Measurements from ENCODE around the gene UGT2A3. TPM values are rescaled to one million over a fixed set of nuclear protein-coding genes. Genes with fewer than 3 reads are reported as not detected.

The UGT2A3 gene
- total and polyA plus RNA-seq, 5 experiments from 2014 or later = not detected

DNA sequence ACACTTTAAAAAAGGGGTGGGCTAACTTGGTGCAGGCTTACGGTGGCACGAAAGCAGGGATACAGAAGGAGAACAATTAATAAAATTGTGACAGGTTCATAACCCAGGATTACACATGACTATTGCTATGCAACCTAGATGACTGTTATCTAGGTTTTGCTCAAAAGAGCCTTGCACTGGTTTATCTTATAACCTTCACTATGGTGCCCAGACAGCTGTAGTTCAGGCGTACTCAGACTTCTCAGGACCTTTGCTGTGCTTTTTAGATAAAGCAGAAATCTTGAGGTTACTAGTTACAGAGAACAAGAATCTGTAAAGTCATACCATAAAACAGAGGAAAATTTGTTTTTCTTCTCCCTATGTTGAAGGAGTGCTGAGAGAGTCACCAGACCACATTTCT is 44.4 kb downstream of the UGT2A3 start:
- H3K27ac Mint-ChIP-seq = no peak overlapping the region
- H3K27me3 Mint-ChIP-seq = peaks cover 0 to 17% (median 3%) of the 10 kb centered on the region in 5 donors
- no peak for ATAC-seq
- no peak for DNase-seq
- POLR2A ChIA-PET = no interaction called here
- H3K4me3 Mint-ChIP-seq = no peak overlapping the region
- no peaks in the 10 kb centered on the region for H3K36me3 Mint-ChIP-seq
- H3K9me3 Mint-ChIP-seq = peaks cover 0 to 3% (median 0%) of the 10 kb centered on the region in 9 donors
- H3K4me1 Mint-ChIP-seq = no peaks in the 10 kb centered on the region

DNA sequence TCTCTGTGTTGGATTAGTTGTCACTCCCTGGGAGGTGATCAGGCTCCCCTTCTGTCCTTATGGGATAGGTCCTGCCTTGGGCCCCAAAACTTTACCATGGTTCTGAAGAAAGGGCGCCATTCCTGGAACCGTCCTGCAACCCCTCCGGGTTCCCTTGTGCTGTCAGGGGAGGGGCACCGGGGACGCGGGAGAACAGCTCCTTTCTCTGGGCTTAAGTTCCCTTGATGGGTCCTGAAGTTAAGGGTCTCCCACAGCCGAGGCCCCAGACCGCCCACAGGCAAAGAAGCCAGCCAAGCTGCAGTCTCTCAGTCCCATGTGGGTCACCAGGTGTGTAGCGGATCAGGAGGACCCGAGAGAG is 44.8 kb downstream of the UGT2A3 start:
- ATAC-seq (no peak), DNase-seq (no peak)

DNA sequence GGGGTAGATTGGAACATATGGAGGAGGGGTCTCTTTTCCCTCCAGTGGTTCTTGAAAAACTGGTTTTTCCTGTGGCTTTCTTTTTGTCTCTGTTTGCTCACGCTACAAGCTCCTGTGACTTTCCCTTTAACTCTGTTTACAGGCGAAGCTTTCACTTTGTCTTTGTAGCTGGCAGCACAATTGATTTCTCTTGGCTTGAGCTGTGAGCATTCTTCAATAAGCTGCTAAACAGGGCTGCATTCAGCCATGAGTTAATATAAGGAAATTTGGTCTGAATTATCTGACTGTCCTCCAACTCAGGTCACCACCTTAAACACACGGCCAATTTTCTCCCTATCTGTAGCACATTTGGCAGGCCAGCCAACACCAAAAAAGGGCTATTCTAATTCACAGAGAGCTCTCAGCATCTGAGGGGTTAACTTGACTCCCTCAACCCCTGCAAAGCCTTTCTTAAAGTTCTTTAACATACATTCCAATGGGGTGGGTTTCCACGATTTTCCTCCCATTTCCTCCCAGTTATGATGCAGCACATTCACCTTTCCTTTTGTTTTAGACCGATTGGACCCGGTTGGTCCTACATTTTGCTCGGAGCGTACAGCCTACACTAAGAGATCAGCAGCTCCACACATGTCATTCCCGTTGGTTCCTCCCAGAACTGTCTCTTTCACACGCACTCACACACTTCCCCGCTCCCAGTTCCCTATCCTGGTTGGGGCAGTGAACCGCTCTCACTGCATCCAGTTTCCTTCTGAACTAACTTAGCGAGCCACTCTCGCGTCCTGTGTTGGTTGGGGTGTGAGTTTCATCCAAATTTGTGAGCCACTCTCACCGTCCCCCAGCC is 45.4 kb downstream of the UGT2A3 start:
- POLR2A ChIA-PET = no interaction called here
- Mint-ChIP-seq H3K4me3 (no peak overlapping the region), H3K27me3 (peaks cover 0 to 17% (median 3%) of the 10 kb centered on the region in 5 donors), H3K9me3 (peaks cover 0 to 3% (median 0%) of the 10 kb centered on the region in 9 donors), H3K36me3 (no peaks in the 10 kb centered on the region), H3K27ac (no peak overlapping the region), H3K4me1 (no peaks in the 10 kb centered on the region)
- ATAC-seq = no peak
- no peak for DNase-seq

More for the DNA sequence above, 44.8 kb downstream of the UGT2A3 start:
- Mint-ChIP-seq H3K27me3 (peaks cover 0 to 17% (median 3%) of the 10 kb centered on the region in 5 donors), H3K9me3 (peaks cover 0 to 3% (median 0%) of the 10 kb centered on the region in 9 donors), H3K4me3 (no peak overlapping the region), H3K36me3 (no peaks in the 10 kb centered on the region), H3K27ac (no peak overlapping the region), H3K4me1 (no peaks in the 10 kb centered on the region)
- POLR2A ChIA-PET = no interaction called here

DNA sequence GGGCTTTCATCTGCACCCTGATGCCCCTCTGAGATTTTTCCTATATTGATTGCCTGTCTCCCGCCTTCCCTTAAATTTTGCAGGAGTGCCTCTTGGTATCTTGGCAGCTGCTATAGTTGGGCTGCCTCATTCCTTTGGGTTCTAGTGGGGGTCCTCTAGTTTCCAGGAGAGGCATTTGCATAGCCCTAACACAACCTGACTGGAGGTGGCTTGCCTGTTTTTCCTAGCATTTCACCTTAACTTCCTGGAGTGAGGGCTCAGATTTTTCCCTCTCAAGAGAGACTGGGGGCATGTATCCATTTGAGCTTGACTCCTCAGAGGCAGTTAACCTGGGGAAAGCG is 46.0 kb downstream of the UGT2A3 start:
- no peak overlapping the region for H3K27ac Mint-ChIP-seq
- H3K9me3 Mint-ChIP-seq = peaks cover 0 to 3% (median 0%) of the 10 kb centered on the region in 9 donors
- no peak for DNase-seq
- H3K4me3 Mint-ChIP-seq = no peak overlapping the region
- no peak for ATAC-seq
- POLR2A ChIA-PET = no interaction called here
- H3K36me3 Mint-ChIP-seq = no peaks in the 10 kb centered on the region
- H3K27me3 Mint-ChIP-seq = peaks cover 0 to 17% (median 3%) of the 10 kb centered on the region in 5 donors
- no peaks in the 10 kb centered on the region for H3K4me1 Mint-ChIP-seq

DNA sequence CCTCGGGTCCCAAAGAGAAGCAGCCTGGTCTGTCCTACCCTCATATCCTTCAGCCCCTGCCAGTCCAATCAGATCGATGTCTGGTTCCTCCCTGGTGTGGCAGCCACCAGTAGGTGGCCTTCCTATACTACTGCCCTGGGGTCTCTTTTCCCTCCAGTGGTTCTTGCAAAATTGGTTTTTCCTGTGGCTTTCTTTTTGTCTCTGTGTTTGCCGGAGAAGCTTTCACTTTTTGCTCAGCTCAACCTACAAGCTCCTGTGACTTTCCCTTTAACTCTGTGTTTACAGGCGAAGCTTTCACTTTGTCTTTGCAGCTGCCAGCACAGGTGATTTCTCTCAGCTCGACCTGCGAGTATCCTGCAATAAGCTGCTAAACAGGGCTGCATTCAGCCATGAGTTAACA is 46.8 kb downstream of the UGT2A3 start:
- no peaks in the 10 kb centered on the region for H3K4me1 Mint-ChIP-seq
- no peak overlapping the region for H3K27ac Mint-ChIP-seq
- POLR2A ChIA-PET = no interaction called here
- no peak for DNase-seq
- H3K9me3 Mint-ChIP-seq = peaks cover 0 to 3% (median 0%) of the 10 kb centered on the region in 9 donors
- H3K36me3 Mint-ChIP-seq = no peaks in the 10 kb centered on the region
- ATAC-seq = no peak
- peaks cover 0 to 17% (median 3%) of the 10 kb centered on the region in 5 donors for H3K27me3 Mint-ChIP-seq
- no peak overlapping the region for H3K4me3 Mint-ChIP-seq

DNA sequence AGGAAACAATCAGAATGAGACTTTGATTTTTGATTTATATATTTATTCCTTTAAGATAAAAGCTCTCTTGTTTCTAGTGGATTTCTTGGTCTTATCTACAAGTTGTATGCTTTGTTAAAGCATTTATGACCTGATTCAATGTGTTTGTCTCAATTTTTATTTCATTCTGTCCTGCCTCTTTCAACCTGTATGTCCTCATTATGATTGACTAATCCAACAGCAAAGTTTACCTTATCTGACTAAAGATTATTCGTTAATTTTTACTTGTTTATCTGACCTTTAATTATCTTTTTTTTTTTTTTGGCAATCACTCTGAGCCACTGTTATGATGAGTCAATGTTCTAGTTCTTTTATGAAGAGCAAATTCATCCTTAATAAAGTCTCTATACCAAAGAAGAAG is 54.9 kb downstream of the UGT2A3 start:
- Mint-ChIP-seq H3K27me3 (no peaks in the 10 kb centered on the region), H3K4me3 (no peak overlapping the region), H3K36me3 (no peaks in the 10 kb centered on the region), H3K9me3 (peaks cover 0 to 5% (median 0%) of the 10 kb centered on the region in 9 donors), H3K27ac (no peak overlapping the region), H3K4me1 (no peaks in the 10 kb centered on the region)
- POLR2A ChIA-PET = no interaction called here
- no peak for DNase-seq
- no peak for ATAC-seq

DNA sequence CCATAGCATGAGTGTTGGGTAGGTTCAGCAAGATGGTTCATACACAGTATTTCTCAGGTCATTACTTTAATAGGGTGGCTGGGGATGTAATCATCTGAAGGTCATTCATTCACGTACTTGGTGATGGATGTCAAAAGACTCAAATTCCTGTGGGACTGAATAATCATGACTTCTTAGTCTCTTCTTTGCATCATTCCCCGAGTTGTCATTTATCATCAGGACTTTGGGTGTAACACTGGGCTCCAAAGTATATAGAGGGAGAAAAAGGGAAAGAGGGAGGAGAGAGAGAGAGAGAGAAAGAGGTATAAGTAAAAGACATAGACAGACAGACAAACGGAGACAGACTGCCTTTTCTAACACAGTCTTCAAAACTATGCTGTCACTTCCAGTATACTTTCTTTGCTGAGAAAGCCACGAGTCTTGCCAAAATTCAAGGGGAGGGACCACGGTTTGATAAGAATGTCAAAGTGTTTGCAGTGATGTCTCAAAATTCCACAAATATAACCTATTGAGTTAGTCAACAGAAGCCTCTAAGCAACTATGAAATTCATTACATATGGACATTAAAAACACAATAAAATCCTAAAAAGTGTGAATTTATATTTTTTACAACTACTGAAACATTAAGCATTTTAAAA is 55.9 kb downstream of the UGT2A3 start:
- Mint-ChIP-seq H3K27me3 (no peaks in the 10 kb centered on the region), H3K9me3 (peaks cover 0 to 5% (median 0%) of the 10 kb centered on the region in 9 donors), H3K36me3 (no peaks in the 10 kb centered on the region), H3K4me1 (no peaks in the 10 kb centered on the region), H3K4me3 (no peak overlapping the region), H3K27ac (no peak overlapping the region)
- DNase-seq = no peak
- POLR2A ChIA-PET = no interaction called here
- ATAC-seq = no peak

DNA sequence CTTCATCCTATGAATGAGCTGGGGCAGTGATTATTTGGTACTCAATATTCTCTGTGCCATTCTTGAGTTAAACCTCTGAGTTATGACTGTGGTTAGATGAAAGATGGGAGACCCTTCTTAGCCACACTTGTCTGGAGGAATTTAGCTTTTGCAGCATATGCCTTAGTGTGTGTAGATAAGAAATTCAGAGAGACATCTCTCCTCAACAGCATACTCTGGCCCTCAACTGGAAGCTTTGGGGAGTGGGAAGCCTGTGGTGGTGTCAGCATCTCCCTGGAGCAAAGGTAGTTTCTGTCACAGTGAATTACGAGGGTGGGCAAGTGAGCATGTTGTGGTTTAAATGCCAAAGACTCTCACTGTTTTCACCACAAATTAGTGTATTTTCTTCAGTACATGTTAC is 58.7 kb downstream of the UGT2A3 start:
- Mint-ChIP-seq H3K27ac (no peak overlapping the region), H3K36me3 (no peaks in the 10 kb centered on the region), H3K4me1 (no peaks in the 10 kb centered on the region), H3K4me3 (no peak overlapping the region), H3K9me3 (peaks cover 0 to 5% (median 0%) of the 10 kb centered on the region in 9 donors), H3K27me3 (no peaks in the 10 kb centered on the region)
- POLR2A ChIA-PET = no interaction called here
- DNase-seq (no peak), ATAC-seq (no peak)

DNA sequence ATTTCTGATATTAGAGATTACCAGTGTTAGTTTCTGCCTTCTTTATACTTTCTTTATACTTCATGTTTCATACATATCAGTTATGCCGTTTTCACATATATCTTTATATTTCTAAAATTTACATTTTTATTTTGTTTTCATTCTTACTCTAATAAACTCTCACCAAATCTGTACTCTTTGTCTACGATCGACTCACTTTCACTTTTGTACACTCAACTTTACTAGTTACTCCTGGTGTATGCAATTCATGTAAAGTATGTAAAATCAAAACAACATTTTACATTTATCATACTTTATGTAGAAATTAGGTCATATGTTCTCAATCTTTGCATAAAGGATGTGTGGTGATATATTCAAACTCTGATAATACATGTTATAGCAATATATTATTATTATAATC is 59.9 kb downstream of the UGT2A3 start:
- Mint-ChIP-seq H3K4me3 (no peak overlapping the region), H3K27me3 (no peaks in the 10 kb centered on the region), H3K4me1 (no peaks in the 10 kb centered on the region), H3K9me3 (peaks cover 0 to 5% (median 0%) of the 10 kb centered on the region in 9 donors), H3K27ac (no peak overlapping the region), H3K36me3 (no peaks in the 10 kb centered on the region)
- DNase-seq = no peak
- no peak for ATAC-seq
- POLR2A ChIA-PET = no interaction called here

DNA sequence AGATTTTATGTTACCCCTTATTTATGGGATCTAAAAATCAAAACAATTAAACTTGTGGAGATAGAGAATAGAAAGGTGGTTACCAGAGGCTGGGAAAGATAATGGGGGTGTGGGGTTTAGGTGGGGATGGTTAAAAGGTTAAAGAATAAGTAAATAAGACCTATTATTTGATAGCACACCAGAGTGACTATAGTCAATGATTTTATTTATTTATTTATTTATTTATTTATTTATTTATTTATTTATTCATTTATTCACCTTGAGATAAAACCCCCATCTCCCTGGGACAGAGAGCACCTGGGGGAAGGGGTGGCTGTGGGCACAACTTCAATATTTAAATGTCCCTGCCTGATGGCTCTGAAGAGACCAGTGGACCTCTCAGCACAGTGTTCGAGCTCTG is 66.1 kb downstream of the UGT2A3 start:
- DNase-seq (no peak), ATAC-seq (no peak)
- Mint-ChIP-seq H3K27me3 (no peaks in the 10 kb centered on the region), H3K27ac (no peak overlapping the region), H3K4me1 (no peaks in the 10 kb centered on the region), H3K9me3 (no peaks in the 10 kb centered on the region), H3K36me3 (no peaks in the 10 kb centered on the region), H3K4me3 (no peak overlapping the region)
- POLR2A ChIA-PET = no interaction called here

DNA sequence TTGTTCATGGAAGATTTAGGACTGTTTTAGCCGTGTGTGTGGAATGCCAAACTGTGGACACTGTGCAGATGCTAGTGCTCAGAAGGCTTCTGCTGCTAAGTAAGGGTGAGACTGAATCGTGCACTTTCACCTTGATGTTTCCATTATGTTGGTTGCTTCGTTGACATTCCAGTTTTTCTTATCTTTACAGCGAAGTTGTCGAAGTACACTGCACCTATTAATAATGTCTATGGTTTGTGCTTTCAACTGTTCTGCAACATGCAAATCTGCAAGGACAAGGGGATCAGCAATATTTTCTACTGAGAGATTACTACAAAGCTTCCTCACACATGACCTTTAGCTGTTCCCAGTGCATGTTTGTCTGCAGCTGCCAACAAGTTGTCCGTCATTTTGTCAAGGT is 67.7 kb downstream of the UGT2A3 start:
- H3K4me3 Mint-ChIP-seq = no peak overlapping the region
- H3K36me3 Mint-ChIP-seq = no peaks in the 10 kb centered on the region
- no peaks in the 10 kb centered on the region for H3K27me3 Mint-ChIP-seq
- ATAC-seq (no peak), DNase-seq (no peak)
- POLR2A ChIA-PET = no interaction called here
- no peaks in the 10 kb centered on the region for H3K9me3 Mint-ChIP-seq
- H3K27ac Mint-ChIP-seq = no peak overlapping the region
- no peaks in the 10 kb centered on the region for H3K4me1 Mint-ChIP-seq
